HepG2 (cell line): ENCODE results near the gene LRR1. TPM values are rescaled to one million over a fixed set of nuclear protein-coding genes. Genes with fewer than 3 reads are reported as not detected.
A peak's percentile ranks its signal among the peaks of the same experiment; 100 is the strongest.

ENCODE experiments used
- ATF7 ChIP-seq, 2 experiments: fragments of 450-650 bp in 1 of 2; sonication (generic) in 1 of 2; formaldehyde crosslinking in 1 of 2; IDR thresholded peaks; 2 replicates each; pipeline versions ENCODE4 v1.4.0 to v1.6.1; 2016 to 2020; ENCODE audit warnings: antibody characterized with exemption in 1 of 2, mild to moderate bottlenecking in 1 of 2, missing genetic modification reagents in 1 of 2
- ELF1 ChIP-seq: sonication (generic); formaldehyde crosslinking; IDR thresholded peaks from 2 replicates; pipeline ENCODE4 v1.4.0; 2020; ENCODE audit warnings: missing genetic modification reagents
- MIER3 ChIP-seq: IDR thresholded peaks from 2 replicates; pipeline ENCODE4 v1.6.1; 2016; ENCODE audit warnings: missing compliant biosample characterization, borderline replicate concordance
- RBM22 ChIP-seq: fragments of 200-400 bp; formaldehyde crosslinking; optimal IDR thresholded peaks from 2 replicates; pipeline ENCODE3; 2017; ENCODE audit warnings: mild to moderate bottlenecking, low read length, moderate library complexity
- SMAD9 ChIP-seq: sonication (generic); formaldehyde crosslinking; IDR thresholded peaks from 2 replicates; pipeline ENCODE4 v1.5.1; 2020; ENCODE audit warnings: mild to moderate bottlenecking, missing genetic modification reagents
- TAF15 ChIP-seq: fragments of 200-400 bp; formaldehyde crosslinking; IDR thresholded peaks from one replicate; pipeline ENCODE4 v1.6.1; 2018; ENCODE audit warnings: mild to moderate bottlenecking, low read depth, low read length; ENCODE audit not compliant: poor library complexity, severe bottlenecking
- TBL1XR1 ChIP-seq: fragments of 150-350 bp; IDR thresholded peaks from 2 replicates; pipeline ENCODE4 v1.6.1; 2014; ENCODE audit warnings: borderline replicate concordance, low read length; ENCODE audit not compliant: partially characterized antibody
- ZKSCAN5 ChIP-seq: sonication (generic); formaldehyde crosslinking; IDR thresholded peaks from 2 replicates; pipeline ENCODE4 v1.5.1; 2020; ENCODE audit warnings: mild to moderate bottlenecking, missing genetic modification reagents
- ZNF230 ChIP-seq: sonication (generic); formaldehyde crosslinking; IDR thresholded peaks from 2 replicates; pipeline ENCODE4 v1.4.0; 2020; ENCODE audit warnings: mild to moderate bottlenecking, missing genetic modification reagents
- ZNF629 ChIP-seq: sonication (generic); formaldehyde crosslinking; conservative IDR thresholded peaks from 2 replicates; pipeline ENCODE4 v1.5.0; 2020; ENCODE audit warnings: missing genetic modification reagents
- ZNF704 ChIP-seq: sonication (generic); formaldehyde crosslinking; IDR thresholded peaks from 2 replicates; pipeline ENCODE4 v1.8.1; 2023; ENCODE audit warnings: mild to moderate bottlenecking, inconsistent platforms, moderate library complexity, missing genetic modification reagents, borderline replicate concordance
- ZNF713 ChIP-seq: sonication (generic); formaldehyde crosslinking; IDR thresholded peaks from 2 replicates; pipeline ENCODE4 v1.4.0; 2020; ENCODE audit warnings: mild to moderate bottlenecking, missing genetic modification reagents
- polyA plus RNA-seq, 8 experiments: library from polyadenylated mRNA; depleted of rRNA in 3 of 8; stranded (reverse) in 7 of 8; unstranded in 1 of 8; fragments of >200 nt; fragmentation: Illumina TruSeq in 4 of 8; extraction: Trizol in 4 of 8; gene quantifications; 2 replicates each; pipeline versions ENCODE4 v1.2.1 to v1.2.3, GENCODE V29; 2011 to 2016; ENCODE audit warnings: low read depth in 4 of 8, missing spikeins in 1 of 8, mixed read lengths in 1 of 8; ENCODE audit not compliant: insufficient read depth in 1 of 8
- total RNA-seq, 5 experiments: library from RNA; depleted of rRNA; stranded (reverse); fragments of >200 nt; fragmentation: Illumina TruSeq; extraction: Trizol; gene quantifications; 2 replicates each; pipeline ENCODE4 v1.2.3, GENCODE V29; 2016; ENCODE audit warnings: low read depth in 1 of 5
- TF ChIP-seq, protein P1 (sequence below): sonication (generic); formaldehyde crosslinking; IDR thresholded peaks from 2 replicates; pipeline ENCODE4 v1.5.0; 2020; ENCODE audit warnings: mild to moderate bottlenecking, missing genetic modification reagents
- TF ChIP-seq, protein P2 (sequence below): sonication (generic); formaldehyde crosslinking; conservative IDR thresholded peaks from 2 replicates; pipeline ENCODE4 v1.5.0; 2020; ENCODE audit warnings: missing genetic modification reagents
- TF ChIP-seq, protein P3 (sequence below): sonication (generic); formaldehyde crosslinking; IDR thresholded peaks from 2 replicates; pipeline ENCODE4 v1.4.0; 2020; ENCODE audit warnings: missing genetic modification reagents
- TF ChIP-seq, protein P4 (sequence below): sonication (generic); formaldehyde crosslinking; conservative IDR thresholded peaks from 2 replicates; pipeline ENCODE4 v1.4.0; 2020; ENCODE audit warnings: missing genetic modification reagents

The LRR1 gene
- total and polyA plus RNA-seq, 2 of the 13 experiments (the other 11 are each of a cell fraction or from before 2014, with no cell fraction given), result 7.0 to 36.2 TPM

DNA sequence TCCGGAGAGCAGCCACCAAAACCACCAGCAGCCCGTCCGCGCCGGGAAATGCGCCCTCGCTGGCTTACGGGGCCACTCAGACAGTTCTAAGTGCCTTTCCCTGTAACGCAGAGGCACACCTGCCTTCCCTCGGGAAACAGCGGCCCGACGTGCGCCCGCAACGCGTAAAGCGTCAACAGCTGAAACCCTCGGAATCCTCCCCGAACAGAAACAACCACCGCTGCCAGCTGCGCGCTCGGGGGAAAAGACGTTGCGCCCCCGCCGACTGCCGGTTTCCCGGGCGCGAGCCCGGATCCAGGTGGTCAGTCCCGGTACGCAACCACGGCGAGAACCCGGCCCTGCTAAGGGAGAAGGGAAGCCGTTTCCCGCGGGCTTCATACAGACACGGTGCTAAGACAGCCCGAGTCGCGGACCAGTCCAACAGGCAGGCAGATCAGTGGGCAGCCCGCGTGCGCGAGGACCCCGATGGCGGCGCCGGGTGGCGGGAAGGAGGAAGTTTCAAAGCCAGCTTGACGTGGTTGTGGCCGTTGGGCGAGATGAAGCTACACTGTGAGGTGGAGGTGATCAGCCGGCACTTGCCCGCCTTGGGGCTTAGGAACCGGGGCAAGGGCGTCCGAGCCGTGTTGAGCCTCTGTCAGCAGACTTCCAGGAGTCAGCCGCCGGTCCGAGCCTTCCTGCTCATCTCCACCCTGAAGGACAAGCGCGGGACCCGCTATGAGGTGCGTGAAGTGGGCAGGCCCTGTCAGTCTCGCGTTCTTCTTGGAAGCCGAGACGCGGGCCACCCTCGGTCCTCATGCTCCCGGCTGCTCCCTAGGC is at the start of gene LRR1 (continued):
- TF ChIP-seq, protein P1, sequence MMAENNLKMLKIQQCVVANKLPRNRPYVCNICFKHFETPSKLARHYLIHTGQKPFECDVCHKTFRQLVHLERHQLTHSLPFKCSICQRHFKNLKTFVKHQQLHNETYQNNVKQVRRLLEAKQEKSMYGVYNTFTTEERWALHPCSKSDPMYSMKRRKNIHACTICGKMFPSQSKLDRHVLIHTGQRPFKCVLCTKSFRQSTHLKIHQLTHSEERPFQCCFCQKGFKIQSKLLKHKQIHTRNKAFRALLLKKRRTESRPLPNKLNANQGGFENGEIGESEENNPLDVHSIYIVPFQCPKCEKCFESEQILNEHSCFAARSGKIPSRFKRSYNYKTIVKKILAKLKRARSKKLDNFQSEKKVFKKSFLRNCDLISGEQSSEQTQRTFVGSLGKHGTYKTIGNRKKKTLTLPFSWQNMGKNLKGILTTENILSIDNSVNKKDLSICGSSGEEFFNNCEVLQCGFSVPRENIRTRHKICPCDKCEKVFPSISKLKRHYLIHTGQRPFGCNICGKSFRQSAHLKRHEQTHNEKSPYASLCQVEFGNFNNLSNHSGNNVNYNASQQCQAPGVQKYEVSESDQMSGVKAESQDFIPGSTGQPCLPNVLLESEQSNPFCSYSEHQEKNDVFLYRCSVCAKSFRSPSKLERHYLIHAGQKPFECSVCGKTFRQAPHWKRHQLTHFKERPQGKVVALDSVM (CRISPR knock-in tag), result peak; percentile 74
- TF ChIP-seq, protein P2, sequence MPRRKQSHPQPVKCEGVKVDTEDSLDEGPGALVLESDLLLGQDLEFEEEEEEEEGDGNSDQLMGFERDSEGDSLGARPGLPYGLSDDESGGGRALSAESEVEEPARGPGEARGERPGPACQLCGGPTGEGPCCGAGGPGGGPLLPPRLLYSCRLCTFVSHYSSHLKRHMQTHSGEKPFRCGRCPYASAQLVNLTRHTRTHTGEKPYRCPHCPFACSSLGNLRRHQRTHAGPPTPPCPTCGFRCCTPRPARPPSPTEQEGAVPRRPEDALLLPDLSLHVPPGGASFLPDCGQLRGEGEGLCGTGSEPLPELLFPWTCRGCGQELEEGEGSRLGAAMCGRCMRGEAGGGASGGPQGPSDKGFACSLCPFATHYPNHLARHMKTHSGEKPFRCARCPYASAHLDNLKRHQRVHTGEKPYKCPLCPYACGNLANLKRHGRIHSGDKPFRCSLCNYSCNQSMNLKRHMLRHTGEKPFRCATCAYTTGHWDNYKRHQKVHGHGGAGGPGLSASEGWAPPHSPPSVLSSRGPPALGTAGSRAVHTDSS, result no peak
- TF ChIP-seq ZKSCAN5 (CRISPR knock-in tag) (0 out of 2 replicates have a peak, but pooled peaks have one; percentile 2), ZNF704 (CRISPR knock-in tag) (peak; percentile 49; the same call in 1 of the 2 replicates), TBL1XR1 (peak; percentile 27), TAF15 (no peak), RBM22 (no peak), SMAD9 (CRISPR knock-in tag) (no peak; the same call in 1 of the 2 replicates), ZNF230 (CRISPR knock-in tag) (no peak; the same call in 1 of the 2 replicates), ZNF629 (0 out of 2 replicates have a peak, but pooled peaks have one; percentile 6), ATF7 (IDR thresholded peaks at IDR 0.05) (no peak), ATF7 (CRISPR knock-in tag; IDR thresholded peaks at IDR 0.05) (no peak), MIER3 (CRISPR knock-in tag) (peak; percentile 84; the same call in 1 of the 2 replicates), ELF1 (CRISPR knock-in tag) (peak; percentile 72), ZNF713 (CRISPR knock-in tag) (no peak)
- TF ChIP-seq, protein P3, sequence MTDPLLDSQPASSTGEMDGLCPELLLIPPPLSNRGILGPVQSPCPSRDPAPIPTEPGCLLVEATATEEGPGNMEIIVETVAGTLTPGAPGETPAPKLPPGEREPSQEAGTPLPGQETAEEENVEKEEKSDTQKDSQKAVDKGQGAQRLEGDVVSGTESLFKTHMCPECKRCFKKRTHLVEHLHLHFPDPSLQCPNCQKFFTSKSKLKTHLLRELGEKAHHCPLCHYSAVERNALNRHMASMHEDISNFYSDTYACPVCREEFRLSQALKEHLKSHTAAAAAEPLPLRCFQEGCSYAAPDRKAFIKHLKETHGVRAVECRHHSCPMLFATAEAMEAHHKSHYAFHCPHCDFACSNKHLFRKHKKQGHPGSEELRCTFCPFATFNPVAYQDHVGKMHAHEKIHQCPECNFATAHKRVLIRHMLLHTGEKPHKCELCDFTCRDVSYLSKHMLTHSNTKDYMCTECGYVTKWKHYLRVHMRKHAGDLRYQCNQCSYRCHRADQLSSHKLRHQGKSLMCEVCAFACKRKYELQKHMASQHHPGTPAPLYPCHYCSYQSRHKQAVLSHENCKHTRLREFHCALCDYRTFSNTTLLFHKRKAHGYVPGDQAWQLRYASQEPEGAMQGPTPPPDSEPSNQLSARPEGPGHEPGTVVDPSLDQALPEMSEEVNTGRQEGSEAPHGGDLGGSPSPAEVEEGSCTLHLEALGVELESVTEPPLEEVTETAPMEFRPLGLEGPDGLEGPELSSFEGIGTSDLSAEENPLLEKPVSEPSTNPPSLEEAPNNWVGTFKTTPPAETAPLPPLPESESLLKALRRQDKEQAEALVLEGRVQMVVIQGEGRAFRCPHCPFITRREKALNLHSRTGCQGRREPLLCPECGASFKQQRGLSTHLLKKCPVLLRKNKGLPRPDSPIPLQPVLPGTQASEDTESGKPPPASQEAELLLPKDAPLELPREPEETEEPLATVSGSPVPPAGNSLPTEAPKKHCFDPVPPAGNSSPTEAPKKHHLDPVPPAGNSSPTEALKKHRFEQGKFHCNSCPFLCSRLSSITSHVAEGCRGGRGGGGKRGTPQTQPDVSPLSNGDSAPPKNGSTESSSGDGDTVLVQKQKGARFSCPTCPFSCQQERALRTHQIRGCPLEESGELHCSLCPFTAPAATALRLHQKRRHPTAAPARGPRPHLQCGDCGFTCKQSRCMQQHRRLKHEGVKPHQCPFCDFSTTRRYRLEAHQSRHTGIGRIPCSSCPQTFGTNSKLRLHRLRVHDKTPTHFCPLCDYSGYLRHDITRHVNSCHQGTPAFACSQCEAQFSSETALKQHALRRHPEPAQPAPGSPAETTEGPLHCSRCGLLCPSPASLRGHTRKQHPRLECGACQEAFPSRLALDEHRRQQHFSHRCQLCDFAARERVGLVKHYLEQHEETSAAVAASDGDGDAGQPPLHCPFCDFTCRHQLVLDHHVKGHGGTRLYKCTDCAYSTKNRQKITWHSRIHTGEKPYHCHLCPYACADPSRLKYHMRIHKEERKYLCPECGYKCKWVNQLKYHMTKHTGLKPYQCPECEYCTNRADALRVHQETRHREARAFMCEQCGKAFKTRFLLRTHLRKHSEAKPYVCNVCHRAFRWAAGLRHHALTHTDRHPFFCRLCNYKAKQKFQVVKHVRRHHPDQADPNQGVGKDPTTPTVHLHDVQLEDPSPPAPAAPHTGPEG, result peak; percentile 43; the same call in 1 of the 2 replicates
- TF ChIP-seq, protein P4, sequence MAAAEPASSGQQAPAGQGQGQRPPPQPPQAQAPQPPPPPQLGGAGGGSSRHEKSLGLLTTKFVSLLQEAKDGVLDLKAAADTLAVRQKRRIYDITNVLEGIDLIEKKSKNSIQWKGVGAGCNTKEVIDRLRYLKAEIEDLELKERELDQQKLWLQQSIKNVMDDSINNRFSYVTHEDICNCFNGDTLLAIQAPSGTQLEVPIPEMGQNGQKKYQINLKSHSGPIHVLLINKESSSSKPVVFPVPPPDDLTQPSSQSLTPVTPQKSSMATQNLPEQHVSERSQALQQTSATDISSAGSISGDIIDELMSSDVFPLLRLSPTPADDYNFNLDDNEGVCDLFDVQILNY (CRISPR knock-in tag), result peak; percentile 99
